HL-60 (cell line): ENCODE results near the gene ADAM23.

ENCODE experiments used
- GABPA ChIP-seq: IDR thresholded peaks from 2 replicates; pipeline ENCODE4 v1.6.1; 2012; ENCODE audit warnings: low read depth
- POLR2AphosphoS5 ChIP-seq: IDR thresholded peaks from 2 replicates; pipeline ENCODE4 v1.6.1; 2012; ENCODE audit warnings: low read depth
- TF ChIP-seq, protein P1 (sequence below): IDR thresholded peaks from one replicate; pipeline ENCODE4 v1.5.1; 2011; ENCODE audit warnings: low read length, control low read depth, inconsistent platforms; ENCODE audit not compliant: insufficient read depth

DNA sequence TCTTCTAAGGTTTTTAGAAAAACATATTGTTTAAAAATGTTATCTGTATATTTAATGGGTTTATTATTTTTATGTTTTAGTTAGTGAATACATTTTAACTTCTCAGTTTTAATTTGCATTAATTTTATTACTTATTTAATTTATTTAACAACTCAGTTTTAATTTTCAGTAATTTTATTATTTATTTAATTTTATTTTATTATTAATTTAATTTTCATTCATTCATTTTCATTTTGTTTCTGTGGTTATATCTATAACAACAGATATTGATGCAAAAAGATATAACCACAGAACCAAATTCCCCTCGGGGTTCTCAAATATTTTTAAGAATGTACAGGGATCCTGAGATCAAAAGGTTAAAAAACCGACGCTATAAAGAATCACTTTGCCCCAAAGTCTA is 221.9 kb downstream of the ADAM23 start:
- TF ChIP-seq, protein P1, sequence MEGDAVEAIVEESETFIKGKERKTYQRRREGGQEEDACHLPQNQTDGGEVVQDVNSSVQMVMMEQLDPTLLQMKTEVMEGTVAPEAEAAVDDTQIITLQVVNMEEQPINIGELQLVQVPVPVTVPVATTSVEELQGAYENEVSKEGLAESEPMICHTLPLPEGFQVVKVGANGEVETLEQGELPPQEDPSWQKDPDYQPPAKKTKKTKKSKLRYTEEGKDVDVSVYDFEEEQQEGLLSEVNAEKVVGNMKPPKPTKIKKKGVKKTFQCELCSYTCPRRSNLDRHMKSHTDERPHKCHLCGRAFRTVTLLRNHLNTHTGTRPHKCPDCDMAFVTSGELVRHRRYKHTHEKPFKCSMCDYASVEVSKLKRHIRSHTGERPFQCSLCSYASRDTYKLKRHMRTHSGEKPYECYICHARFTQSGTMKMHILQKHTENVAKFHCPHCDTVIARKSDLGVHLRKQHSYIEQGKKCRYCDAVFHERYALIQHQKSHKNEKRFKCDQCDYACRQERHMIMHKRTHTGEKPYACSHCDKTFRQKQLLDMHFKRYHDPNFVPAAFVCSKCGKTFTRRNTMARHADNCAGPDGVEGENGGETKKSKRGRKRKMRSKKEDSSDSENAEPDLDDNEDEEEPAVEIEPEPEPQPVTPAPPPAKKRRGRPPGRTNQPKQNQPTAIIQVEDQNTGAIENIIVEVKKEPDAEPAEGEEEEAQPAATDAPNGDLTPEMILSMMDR, result no peak
- TF ChIP-seq POLR2AphosphoS5 (no peak), GABPA (no peak)
